Measurements from ENCODE around the gene TGM2. TPM values are rescaled to one million over a fixed set of nuclear protein-coding genes. Genes with fewer than 3 reads are reported as not detected.

Gene TGM2
- polyA plus RNA-seq, 1 donor from 2014 or later = not detected

GRCh38 chr20:38129893-38130609, 35.0 kb downstream of the TGM2 start:
- H3K27ac ChIP-seq (ENCODE audit: low read length) = no peak overlapping the region
- no peak overlapping the region for H3K4me3 ChIP-seq (ENCODE audit: low read length)
- H3K9ac ChIP-seq (ENCODE audit: low read length) = no peak overlapping the region
- H4K20me1 ChIP-seq (ENCODE audit: insufficient read depth) = no peaks in the 10 kb centered on the region
- H3K9me2 ChIP-seq (ENCODE audit: insufficient read depth, low read length) = no peaks in the 10 kb centered on the region
- no peaks in the 10 kb centered on the region for H3K79me2 ChIP-seq (replicated peaks; ENCODE audit: insufficient read depth, low read length)
- H3K27me3 ChIP-seq (ENCODE audit: insufficient read depth, low read depth, low read length) = no peaks in the 10 kb centered on the region
- TF ChIP-seq SMC3 (conservative IDR thresholded peaks at IDR 0.05; ENCODE audit: poor library complexity) = no peak
- no peak for TF ChIP-seq RAD21 (conservative IDR thresholded peaks at IDR 0.05)
- TF ChIP-seq CTCF (IDR thresholded peaks at IDR 0.05; ENCODE audit: poor library complexity, severe bottlenecking) = no peak
- TF ChIP-seq MXI1 (conservative IDR thresholded peaks at IDR 0.05; ENCODE audit: poor library complexity, severe bottlenecking) = no peak
- TF ChIP-seq POLR2AphosphoS5 (IDR thresholded peaks at IDR 0.05) = no peak
- no peak for TF ChIP-seq REST (IDR thresholded peaks at IDR 0.05; ENCODE audit: borderline replicate concordance)
- no peak for TF ChIP-seq EP300 (conservative IDR thresholded peaks at IDR 0.05; ENCODE audit: poor library complexity, severe bottlenecking)
- no peak for TF ChIP-seq EZH2 (IDR thresholded peaks at IDR 0.05; ENCODE audit: borderline replicate concordance, insufficient read depth, low read length, poor library complexity, severe bottlenecking)
- no peaks in the 10 kb centered on the region for H3K9me3 ChIP-seq (ENCODE audit: low read length)
- no peaks in the 10 kb centered on the region for H3K36me3 ChIP-seq (ENCODE audit: insufficient read depth, low read length)
- no peak overlapping the region for H2AFZ ChIP-seq (ENCODE audit: low read depth, low read length)
- H3F3A ChIP-seq (ENCODE audit: insufficient read depth, low read length, poor library complexity, severe bottlenecking) = no peaks in the 10 kb centered on the region
- no peak overlapping the region for H3K4me2 ChIP-seq (ENCODE audit: low read length)

- no peaks in the 10 kb centered on the region for H3F3A ChIP-seq (ENCODE audit: insufficient read depth, low read length, poor library complexity, severe bottlenecking)
- H3K36me3 ChIP-seq (ENCODE audit: insufficient read depth, low read length) = no peaks in the 10 kb centered on the region
- no peaks in the 10 kb centered on the region for H4K20me1 ChIP-seq (ENCODE audit: insufficient read depth)
- no peak overlapping the region for H3K27ac ChIP-seq (ENCODE audit: low read length)
- H3K79me2 ChIP-seq (replicated peaks; ENCODE audit: insufficient read depth, low read length) = no peaks in the 10 kb centered on the region
- H2AFZ ChIP-seq (ENCODE audit: low read depth, low read length) = no peak overlapping the region
- H3K27me3 ChIP-seq (ENCODE audit: insufficient read depth, low read depth, low read length) = no peaks in the 10 kb centered on the region
- no peak overlapping the region for H3K9ac ChIP-seq (ENCODE audit: low read length)
- H3K9me2 ChIP-seq (ENCODE audit: insufficient read depth, low read length) = no peaks in the 10 kb centered on the region
- no peaks in the 10 kb centered on the region for H3K9me3 ChIP-seq (ENCODE audit: low read length)
- H3K4me3 ChIP-seq (ENCODE audit: low read length) = no peak overlapping the region
- TF ChIP-seq REST (IDR thresholded peaks at IDR 0.05; ENCODE audit: borderline replicate concordance) (no peak), RAD21 (conservative IDR thresholded peaks at IDR 0.05) (no peak), TAF1 (IDR thresholded peaks at IDR 0.05; ENCODE audit: low read depth) (no peak), CTCF (IDR thresholded peaks at IDR 0.05; ENCODE audit: poor library complexity, severe bottlenecking) (no peak), POLR2AphosphoS5 (IDR thresholded peaks at IDR 0.05) (no peak), EZH2 (IDR thresholded peaks at IDR 0.05; ENCODE audit: borderline replicate concordance, insufficient read depth, low read length, poor library complexity, severe bottlenecking) (no peak), MXI1 (conservative IDR thresholded peaks at IDR 0.05; ENCODE audit: poor library complexity, severe bottlenecking) (no peak), SMC3 (conservative IDR thresholded peaks at IDR 0.05; ENCODE audit: poor library complexity) (no peak), EP300 (conservative IDR thresholded peaks at IDR 0.05; ENCODE audit: poor library complexity, severe bottlenecking) (no peak)
- H3K4me2 ChIP-seq (ENCODE audit: low read length) = no peak overlapping the region
Observed at GRCh38 chr20:38129248-38129865, 35.7 kb downstream of the TGM2 start.

All from neural cell (in vitro differentiated cells).